Activated CD8-positive, alpha-beta T cell treated with anti-CD3 and anti-CD28 coated beads for 36 hours (primary cell): Measurements from ENCODE around the gene CAMK1D. TPM values are rescaled to one million over a fixed set of nuclear protein-coding genes. Genes with fewer than 3 reads are reported as not detected.

Experiments
- ATAC-seq: fragments of 200-7000 bp; cut with Tn5 transposase; one replicate; pipeline ENCODE4 v1.10.0; 2021; ENCODE audit warnings: mild to moderate bottlenecking, moderate library complexity
- CTCF ChIA-PET: fragments of 350-600 bp; sonication (Branson Sonifier 250); formaldehyde crosslinking; loops from one replicate; lab custom pipeline; 2021; ENCODE audit warnings: antibody characterized with exemption; lab: Charles Lee
- POLR2A ChIA-PET: fragments of 350-600 bp; sonication (Branson Sonifier 250); formaldehyde crosslinking; loops from one replicate; lab custom pipeline; 2021; ENCODE audit warnings: antibody characterized with exemption; lab: Charles Lee
- DNase-seq: peaks from one replicate; pipeline ENCODE4 v3.0.0-alpha.2; 2020
- H3K27ac Mint-ChIP-seq: one replicate; pipeline ENCODE4 v1.8.0; 2021; ENCODE audit warnings: mild to moderate bottlenecking, mixed read lengths
- H3K27me3 Mint-ChIP-seq: one replicate; pipeline ENCODE4 v1.8.0; 2021; ENCODE audit warnings: mixed read lengths
- H3K36me3 Mint-ChIP-seq: one replicate; pipeline ENCODE4 v1.8.0; 2021; ENCODE audit warnings: low read depth, mixed read lengths
- H3K4me1 Mint-ChIP-seq: one replicate; pipeline ENCODE4 v1.8.0; 2021; ENCODE audit warnings: low read depth, mixed read lengths
- H3K4me3 Mint-ChIP-seq: one replicate; pipeline ENCODE4 v1.8.0; 2021; ENCODE audit warnings: mild to moderate bottlenecking, moderate library complexity, mixed read lengths
- H3K9me3 Mint-ChIP-seq: one replicate; pipeline ENCODE4 v1.8.0; 2021; ENCODE audit warnings: mixed read lengths
- intact Hi-C: fragments of 100-400 bp; cut with micrococcal nuclease; formaldehyde crosslinking; loops from one replicate; pipeline ENCODE4 v1.10.0; 2022
- total RNA-seq, 2 experiments: library from RNA; stranded (reverse); gene quantifications; one replicate each; pipeline ENCODE4 v1.2.3, GENCODE V29; 2021
- TF ChIP-seq, protein P1 (sequence below): fragments of 200-600 bp; IDR thresholded peaks from one replicate; pipeline ENCODE4 v1.8.0; 2022; ENCODE audit warnings: antibody characterized with exemption, mild to moderate bottlenecking

Gene CAMK1D
- total RNA-seq, 2 experiments from 2014 or later, result 13.8 TPM

DNA sequence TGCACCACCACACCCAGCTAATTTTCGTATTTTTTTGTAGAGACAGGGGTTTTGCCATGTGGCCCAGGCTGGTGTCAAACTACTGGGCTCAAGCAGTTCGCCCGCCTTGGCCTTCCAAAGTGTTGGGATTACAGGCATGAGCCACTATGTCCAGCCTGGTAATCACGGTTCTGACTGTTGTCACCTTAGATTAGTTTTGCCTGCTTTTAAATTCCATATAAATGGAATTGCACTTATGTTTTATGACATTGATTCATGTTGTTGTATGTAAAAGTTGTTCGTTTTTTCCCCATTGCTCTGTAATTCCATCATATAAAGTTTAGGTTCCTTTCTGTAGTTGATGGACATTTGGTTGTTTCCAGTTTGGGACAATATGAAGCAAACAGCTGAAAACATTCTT is 106.0 kb downstream of the CAMK1D start:
- TF ChIP-seq, protein P1, sequence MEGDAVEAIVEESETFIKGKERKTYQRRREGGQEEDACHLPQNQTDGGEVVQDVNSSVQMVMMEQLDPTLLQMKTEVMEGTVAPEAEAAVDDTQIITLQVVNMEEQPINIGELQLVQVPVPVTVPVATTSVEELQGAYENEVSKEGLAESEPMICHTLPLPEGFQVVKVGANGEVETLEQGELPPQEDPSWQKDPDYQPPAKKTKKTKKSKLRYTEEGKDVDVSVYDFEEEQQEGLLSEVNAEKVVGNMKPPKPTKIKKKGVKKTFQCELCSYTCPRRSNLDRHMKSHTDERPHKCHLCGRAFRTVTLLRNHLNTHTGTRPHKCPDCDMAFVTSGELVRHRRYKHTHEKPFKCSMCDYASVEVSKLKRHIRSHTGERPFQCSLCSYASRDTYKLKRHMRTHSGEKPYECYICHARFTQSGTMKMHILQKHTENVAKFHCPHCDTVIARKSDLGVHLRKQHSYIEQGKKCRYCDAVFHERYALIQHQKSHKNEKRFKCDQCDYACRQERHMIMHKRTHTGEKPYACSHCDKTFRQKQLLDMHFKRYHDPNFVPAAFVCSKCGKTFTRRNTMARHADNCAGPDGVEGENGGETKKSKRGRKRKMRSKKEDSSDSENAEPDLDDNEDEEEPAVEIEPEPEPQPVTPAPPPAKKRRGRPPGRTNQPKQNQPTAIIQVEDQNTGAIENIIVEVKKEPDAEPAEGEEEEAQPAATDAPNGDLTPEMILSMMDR, result no peak
- POLR2A ChIA-PET, result no interaction called here
- no peak overlapping the region for H3K4me3 Mint-ChIP-seq
- H3K27ac Mint-ChIP-seq, result no peak overlapping the region
- no peaks in the 10 kb centered on the region for H3K27me3 Mint-ChIP-seq
- ATAC-seq (no peak), DNase-seq (no peak)
- CTCF ChIA-PET, result no interaction called here
- intact Hi-C loops, result no loop called here
- H3K4me1 Mint-ChIP-seq, result no peaks in the 10 kb centered on the region
- no peaks in the 10 kb centered on the region for H3K36me3 Mint-ChIP-seq
- H3K9me3 Mint-ChIP-seq, result no peaks in the 10 kb centered on the region

DNA sequence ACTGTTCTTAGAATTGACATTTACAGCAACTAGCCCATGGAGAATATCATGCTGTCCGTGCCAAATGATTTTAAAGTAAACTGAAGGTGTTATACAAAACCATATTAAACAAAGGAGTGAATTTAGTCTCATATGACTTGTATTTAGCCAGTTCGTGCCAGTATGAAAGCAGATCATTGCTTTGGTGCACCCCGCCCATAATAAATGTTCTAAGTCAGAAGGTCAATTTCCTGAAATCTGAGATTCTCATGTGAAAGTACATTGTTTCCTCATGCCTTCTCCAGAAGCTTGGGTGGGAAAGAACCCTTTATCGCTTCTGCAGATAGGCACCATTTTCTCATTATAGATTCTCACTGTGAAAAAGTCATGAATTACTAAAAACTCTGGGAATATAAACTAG is 106.4 kb downstream of the CAMK1D start:
- POLR2A ChIA-PET, result no interaction called here
- no peak overlapping the region for H3K27ac Mint-ChIP-seq
- H3K4me3 Mint-ChIP-seq, result no peak overlapping the region
- no peaks in the 10 kb centered on the region for H3K27me3 Mint-ChIP-seq
- ATAC-seq, result no peak
- H3K4me1 Mint-ChIP-seq, result no peaks in the 10 kb centered on the region
- H3K9me3 Mint-ChIP-seq, result no peaks in the 10 kb centered on the region
- CTCF ChIA-PET, result no interaction called here
- no peaks in the 10 kb centered on the region for H3K36me3 Mint-ChIP-seq
- no peak for DNase-seq
- TF ChIP-seq, protein P1, result no peak
- intact Hi-C loops, result no loop called here

- Mint-ChIP-seq H3K27me3 (no peaks in the 10 kb centered on the region), H3K4me1 (peaks cover 5% of the 10 kb centered on the region), H3K36me3 (peaks cover 3% of the 10 kb centered on the region), H3K4me3 (no peak overlapping the region), H3K27ac (no peak overlapping the region), H3K9me3 (no peaks in the 10 kb centered on the region)
- DNase-seq (no peak), ATAC-seq (no peak)
- POLR2A ChIA-PET, result interaction anchor here (0.8 kb wide), 1 partner anchor 25 kb away, joined by 3 read pairs; no protein-coding TSS in a partner anchor
- CTCF ChIA-PET, result interaction anchor here (1.2 to 1.4 kb wide), 2 partner anchors 10 to 197 kb away, joined by 3 to 4 read pairs; no protein-coding TSS in a partner anchor
- intact Hi-C loops, result no loop called here
- TF ChIP-seq, protein P1, result no peak
These were observed 110.0 kb downstream of the CAMK1D start for GRCh38 chr10:12459340-12459739.

GRCh38 chr10:12459762-12460161 is 110.4 kb downstream of the CAMK1D start:
- CTCF ChIA-PET, result interaction anchor here (1.2 to 1.4 kb wide), 2 partner anchors 10 to 197 kb away, joined by 3 to 4 read pairs; no protein-coding TSS in a partner anchor

GRCh38 chr10:12463459-12463838 is 114.1 kb downstream of the CAMK1D start:
- Mint-ChIP-seq H3K27me3 (no peaks in the 10 kb centered on the region), H3K9me3 (no peaks in the 10 kb centered on the region), H3K4me3 (no peak overlapping the region), H3K36me3 (peaks cover 3% of the 10 kb centered on the region), H3K27ac (no peak overlapping the region), H3K4me1 (peaks cover 16% of the 10 kb centered on the region)
- TF ChIP-seq, protein P1, result no peak
- no peak for DNase-seq
- ChIA-PET CTCF (interaction anchor here (0.6 to 1.3 kb wide), 2 partner anchors 84 to 193 kb away, joined by 3 read pairs; no protein-coding TSS in a partner anchor), POLR2A (no interaction called here)
- no peak for ATAC-seq
- intact Hi-C loops, result no loop called here

More at GRCh38 chr10:12459762-12460161, 110.4 kb downstream of the CAMK1D start:
- peaks cover 5% of the 10 kb centered on the region for H3K4me1 Mint-ChIP-seq
- DNase-seq, result no peak
- intact Hi-C loops, result no loop called here
- TF ChIP-seq, protein P1, result no peak
- POLR2A ChIA-PET, result interaction anchor here (0.8 kb wide), 1 partner anchor 24 kb away, joined by 3 read pairs; no protein-coding TSS in a partner anchor
- H3K36me3 Mint-ChIP-seq, result peaks cover 3% of the 10 kb centered on the region
- H3K4me3 Mint-ChIP-seq, result no peak overlapping the region
- H3K27ac Mint-ChIP-seq, result no peak overlapping the region
- no peaks in the 10 kb centered on the region for H3K27me3 Mint-ChIP-seq
- ATAC-seq, result no peak
- no peaks in the 10 kb centered on the region for H3K9me3 Mint-ChIP-seq
